ENCODE measurements around the gene MPG.

The MPG gene

GRCh38 chr16:38941-39892, 38.8 kb upstream of the MPG start:
- Histone ChIP-seq H3K9me2 (replicated peaks; ENCODE audit: control insufficient read depth, low read length) (no peaks in the 10 kb centered on the region), H3K4me3 (ENCODE audit: low read length) (0 out of 2 replicates have a peak overlapping the region, but pooled peaks have one; percentile 11), H3K27me3 (ENCODE audit: control insufficient read depth, low read length) (no peaks in the 10 kb centered on the region), H3K79me2 (ENCODE audit: control insufficient read depth, low read length) (peaks cover 15% of the 10 kb centered on the region), H3K4me2 (ENCODE audit: low read length) (peak overlapping the region; percentile 59), H3K27ac (ENCODE audit: low read depth, low read length) (no peak overlapping the region), H3K4me1 (ENCODE audit: control insufficient read depth, low read length) (peaks cover 50% of the 10 kb centered on the region), H3K9me3 (ENCODE audit: control insufficient read depth, insufficient read depth, low read length) (no peaks in the 10 kb centered on the region), H4K20me1 (ENCODE audit: control insufficient read depth, insufficient read depth, low read depth, low read length) (peaks cover 14% of the 10 kb centered on the region; the same call in 1 of the 2 replicates), H3F3A (ENCODE audit: control insufficient read depth, insufficient read depth) (no peaks in the 10 kb centered on the region), H3K36me3 (ENCODE audit: control insufficient read depth, low read length) (peaks cover 66% of the 10 kb centered on the region)
- TF ChIP-seq EZH2phosphoT487 (IDR thresholded peaks at IDR 0.05; ENCODE audit: borderline replicate concordance, low read length) = no peak
- TF ChIP-seq CTCF (IDR thresholded peaks at IDR 0.05; ENCODE audit: low read depth, low read length, poor library complexity, severe bottlenecking) = no peak

- Histone ChIP-seq H3K9me2 (replicated peaks; ENCODE audit: control insufficient read depth, low read length) (no peaks in the 10 kb centered on the region), H3K4me3 (ENCODE audit: low read length) (no peak overlapping the region), H4K20me1 (ENCODE audit: control insufficient read depth, insufficient read depth, low read depth, low read length) (peaks cover 14% of the 10 kb centered on the region; the same call in 1 of the 2 replicates), H3K4me2 (ENCODE audit: low read length) (no peak overlapping the region), H3K36me3 (ENCODE audit: control insufficient read depth, low read length) (peaks cover 78% of the 10 kb centered on the region), H3K4me1 (ENCODE audit: control insufficient read depth, low read length) (peaks cover 29% of the 10 kb centered on the region), H3K27me3 (ENCODE audit: control insufficient read depth, low read length) (no peaks in the 10 kb centered on the region), H3K27ac (ENCODE audit: low read depth, low read length) (no peak overlapping the region), H3F3A (ENCODE audit: control insufficient read depth, insufficient read depth) (no peaks in the 10 kb centered on the region), H3K79me2 (ENCODE audit: control insufficient read depth, low read length) (peaks cover 32% of the 10 kb centered on the region), H3K9me3 (ENCODE audit: control insufficient read depth, insufficient read depth, low read length) (no peaks in the 10 kb centered on the region)
- no peak for TF ChIP-seq CTCF (IDR thresholded peaks at IDR 0.05; ENCODE audit: low read depth, low read length, poor library complexity, severe bottlenecking)
- TF ChIP-seq EZH2phosphoT487 (IDR thresholded peaks at IDR 0.05; ENCODE audit: borderline replicate concordance, low read length) = no peak
Measured at GRCh38 chr16:41439-42068, 36.5 kb upstream of the MPG start.

- Histone ChIP-seq H3K36me3 (ENCODE audit: control insufficient read depth, low read length) (peaks cover 79% of the 10 kb centered on the region), H3K9me2 (replicated peaks; ENCODE audit: control insufficient read depth, low read length) (no peaks in the 10 kb centered on the region), H3K4me2 (ENCODE audit: low read length) (no peak overlapping the region), H3K27ac (ENCODE audit: low read depth, low read length) (no peak overlapping the region), H4K20me1 (ENCODE audit: control insufficient read depth, insufficient read depth, low read depth, low read length) (peaks cover 14% of the 10 kb centered on the region; the same call in 1 of the 2 replicates), H3K79me2 (ENCODE audit: control insufficient read depth, low read length) (peaks cover 34% of the 10 kb centered on the region), H3K27me3 (ENCODE audit: control insufficient read depth, low read length) (no peaks in the 10 kb centered on the region), H3K4me1 (ENCODE audit: control insufficient read depth, low read length) (peaks cover 29% of the 10 kb centered on the region), H3K4me3 (ENCODE audit: low read length) (no peak overlapping the region), H3K9me3 (ENCODE audit: control insufficient read depth, insufficient read depth, low read length) (no peaks in the 10 kb centered on the region), H3F3A (ENCODE audit: control insufficient read depth, insufficient read depth) (no peaks in the 10 kb centered on the region)
- TF ChIP-seq EZH2phosphoT487 (IDR thresholded peaks at IDR 0.05; ENCODE audit: borderline replicate concordance, low read length) (no peak), CTCF (IDR thresholded peaks at IDR 0.05; ENCODE audit: low read depth, low read length, poor library complexity, severe bottlenecking) (no peak)
Measured at GRCh38 chr16:42069-42457, 36.0 kb upstream of the MPG start.

Measured in DOHH2 (cell line).